OCI-LY3 (cell line): ENCODE results near the gene ABHD8.
A peak's percentile ranks its signal among the peaks of the same experiment; 100 is the strongest.

Experiments used
- H2AFZ ChIP-seq: fragments of 200-600, 300-600 bp; shearing (Covaris generic); 2 replicates; pipeline ENCODE4 v1.6.0; 2014; ENCODE audit warnings: antibody characterized with exemption, low read depth, low read length
- H3K27ac ChIP-seq: fragments of 200-600, 300-600 bp; sonication (generic); 2 replicates; pipeline ENCODE4 v1.5.1; 2014; ENCODE audit warnings: mild to moderate bottlenecking, low read length, moderate library complexity, mixed read lengths
- H3K27me3 ChIP-seq: fragments of 200-600, 300-600 bp; sonication (generic); 2 replicates; pipeline ENCODE4 v1.6.1; 2014; ENCODE audit warnings: low read depth, low read length, mixed read lengths
- H3K36me3 ChIP-seq: fragments of 200-600, 300-600 bp; sonication (generic); replicated peaks from 2 replicates; pipeline ENCODE3; 2014; ENCODE audit warnings: low read depth, low read length, mixed read lengths
- H3K4me1 ChIP-seq: fragments of 300-600, 200-600 bp; sonication (generic); 2 replicates; pipeline ENCODE4 v1.6.1; 2014; ENCODE audit warnings: low read length, mixed read lengths
- H3K4me2 ChIP-seq: fragments of 200-600, 300-600 bp; sonication (generic); 2 replicates; pipeline ENCODE4 v1.6.1; 2014; ENCODE audit warnings: low read length, mixed read lengths
- H3K4me3 ChIP-seq: fragments of 300-600, 200-600 bp; sonication (generic); 2 replicates; pipeline ENCODE4 v1.5.1; 2014; ENCODE audit warnings: antibody characterized with exemption, mild to moderate bottlenecking, low read length, moderate library complexity
- H3K79me2 ChIP-seq: fragments of 300-600, 200-600 bp; shearing (Covaris generic); 2 replicates; pipeline ENCODE4 v1.6.1; 2014; ENCODE audit warnings: mild to moderate bottlenecking, low read length, mixed read lengths
- H3K9ac ChIP-seq: fragments of 300-600, 200-600 bp; shearing (Covaris generic); 2 replicates; pipeline ENCODE4 v1.6.0; 2014; ENCODE audit warnings: mild to moderate bottlenecking, low read length, moderate library complexity
- H3K9me3 ChIP-seq: fragments of 200-600, 300-600 bp; shearing (Covaris generic); 2 replicates; pipeline ENCODE4 v1.6.1; 2014; ENCODE audit warnings: low read length, mixed read lengths; ENCODE audit not compliant: insufficient read depth
- H4K20me1 ChIP-seq: fragments of 200-600, 300-600 bp; sonication (generic); 2 replicates; pipeline ENCODE4 v1.6.1; 2016; ENCODE audit warnings: low read length, mixed read lengths; ENCODE audit not compliant: insufficient read depth
- EZH2phosphoT487 ChIP-seq: fragments of 200-600 bp; shearing (Covaris generic); IDR thresholded peaks from 2 replicates; pipeline ENCODE4 v1.6.1; 2018; ENCODE audit warnings: antibody characterized with exemption, mixed run types, low read depth
- TF ChIP-seq, protein P1 (sequence below): fragments of 200-600, 300-600 bp; sonication (generic); IDR thresholded peaks from 2 replicates; pipeline ENCODE4 v1.5.1; 2014; ENCODE audit warnings: antibody characterized with exemption, low read length, low read depth

Gene ABHD8

GRCh38 chr19:17294051-17294891 is 9.0 kb downstream of the ABHD8 start:
- no peak overlapping the region for H3K4me2 ChIP-seq
- no peak overlapping the region for H3K9ac ChIP-seq

DNA sequence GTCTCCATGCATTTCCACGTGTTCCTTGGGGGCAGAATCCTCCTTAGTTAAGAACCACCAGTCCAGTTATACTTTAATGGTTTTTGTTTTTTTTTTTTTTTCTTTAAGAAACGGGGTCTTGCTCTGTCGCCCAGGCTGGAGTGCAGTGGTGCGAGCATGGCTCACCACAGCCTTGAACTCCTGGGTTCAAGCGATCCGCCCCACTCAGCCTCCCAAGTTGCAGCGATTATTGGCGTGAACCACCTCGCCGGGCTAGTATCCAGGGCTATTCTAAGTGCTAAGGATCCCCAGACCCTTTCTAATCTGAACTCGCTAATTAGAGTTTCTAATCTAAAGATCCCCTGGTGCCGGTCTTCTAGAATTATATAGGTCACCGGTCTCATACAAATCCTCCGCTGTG is 9.6 kb downstream of the ABHD8 start:
- Histone ChIP-seq H3K36me3 (peaks cover 21% of the 10 kb centered on the region), H3K4me3 (no peak overlapping the region), H3K9ac (no peak overlapping the region), H3K4me2 (peak overlapping the region; percentile 92), H2AFZ (no peak overlapping the region), H3K4me1 (peaks cover 5% of the 10 kb centered on the region; the same call in 1 of the 2 replicates), H3K27me3 (no peaks in the 10 kb centered on the region), H3K79me2 (no peaks in the 10 kb centered on the region), H3K9me3 (peaks cover 4% of the 10 kb centered on the region; the same call in 1 of the 2 replicates), H3K27ac (no peak overlapping the region), H4K20me1 (no peaks in the 10 kb centered on the region)
- TF ChIP-seq, protein P1, sequence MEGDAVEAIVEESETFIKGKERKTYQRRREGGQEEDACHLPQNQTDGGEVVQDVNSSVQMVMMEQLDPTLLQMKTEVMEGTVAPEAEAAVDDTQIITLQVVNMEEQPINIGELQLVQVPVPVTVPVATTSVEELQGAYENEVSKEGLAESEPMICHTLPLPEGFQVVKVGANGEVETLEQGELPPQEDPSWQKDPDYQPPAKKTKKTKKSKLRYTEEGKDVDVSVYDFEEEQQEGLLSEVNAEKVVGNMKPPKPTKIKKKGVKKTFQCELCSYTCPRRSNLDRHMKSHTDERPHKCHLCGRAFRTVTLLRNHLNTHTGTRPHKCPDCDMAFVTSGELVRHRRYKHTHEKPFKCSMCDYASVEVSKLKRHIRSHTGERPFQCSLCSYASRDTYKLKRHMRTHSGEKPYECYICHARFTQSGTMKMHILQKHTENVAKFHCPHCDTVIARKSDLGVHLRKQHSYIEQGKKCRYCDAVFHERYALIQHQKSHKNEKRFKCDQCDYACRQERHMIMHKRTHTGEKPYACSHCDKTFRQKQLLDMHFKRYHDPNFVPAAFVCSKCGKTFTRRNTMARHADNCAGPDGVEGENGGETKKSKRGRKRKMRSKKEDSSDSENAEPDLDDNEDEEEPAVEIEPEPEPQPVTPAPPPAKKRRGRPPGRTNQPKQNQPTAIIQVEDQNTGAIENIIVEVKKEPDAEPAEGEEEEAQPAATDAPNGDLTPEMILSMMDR = no peak
- no peak for TF ChIP-seq EZH2phosphoT487

More at GRCh38 chr19:17294051-17294891, 9.0 kb downstream of the ABHD8 start:
- H3K27me3 ChIP-seq = no peaks in the 10 kb centered on the region
- H2AFZ ChIP-seq = no peak overlapping the region
- H3K9me3 ChIP-seq = peaks cover 4% of the 10 kb centered on the region; the same call in 1 of the 2 replicates
- H4K20me1 ChIP-seq = no peaks in the 10 kb centered on the region
- H3K27ac ChIP-seq = no peak overlapping the region
- TF ChIP-seq, protein P1 = no peak
- no peak for TF ChIP-seq EZH2phosphoT487
- peaks cover 21% of the 10 kb centered on the region for H3K36me3 ChIP-seq
- no peaks in the 10 kb centered on the region for H3K79me2 ChIP-seq
- peaks cover 5% of the 10 kb centered on the region; the same call in 1 of the 2 replicates for H3K4me1 ChIP-seq
- H3K4me3 ChIP-seq = no peak overlapping the region

GRCh38 chr19:17292301-17293074 is 10.7 kb downstream of the ABHD8 start:
- no peaks in the 10 kb centered on the region for H3K9me3 ChIP-seq
- H3K79me2 ChIP-seq = no peaks in the 10 kb centered on the region
- peak overlapping the region; percentile 73 for H3K9ac ChIP-seq
- H3K27ac ChIP-seq = peak overlapping the region; percentile 43
- H3K36me3 ChIP-seq = peaks cover 15% of the 10 kb centered on the region
- H3K4me3 ChIP-seq = peak overlapping the region; percentile 90
- no peaks in the 10 kb centered on the region for H3K27me3 ChIP-seq
- peak overlapping the region; percentile 92 for H2AFZ ChIP-seq
- no peaks in the 10 kb centered on the region for H4K20me1 ChIP-seq
- H3K4me2 ChIP-seq = peak overlapping the region; percentile 92
- TF ChIP-seq EZH2phosphoT487 = no peak
- TF ChIP-seq, protein P1 = peak; percentile 78
- H3K4me1 ChIP-seq = peaks cover 5% of the 10 kb centered on the region; the same call in 1 of the 2 replicates

DNA sequence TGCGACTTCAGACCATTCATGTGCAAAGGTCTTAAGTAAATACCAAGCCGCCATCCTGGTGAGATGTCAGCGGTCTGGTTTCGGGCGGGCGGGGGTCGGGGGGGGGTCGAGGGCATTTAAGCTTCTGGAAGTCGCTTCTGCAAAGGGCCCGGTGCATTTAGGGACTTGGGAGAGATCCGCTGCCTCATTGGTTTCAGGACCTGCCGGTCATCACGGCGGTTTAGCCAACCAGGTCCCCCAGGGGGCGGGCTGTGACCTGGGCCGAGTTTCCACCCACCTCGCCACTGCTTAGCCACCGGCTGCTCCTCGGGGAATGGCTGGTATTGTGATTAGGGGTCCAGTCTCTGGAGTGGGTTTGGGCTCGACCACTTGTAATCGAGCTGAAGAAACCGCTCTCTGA is 13.7 kb downstream of the ABHD8 start:
- Histone ChIP-seq H3K4me3 (no peak overlapping the region), H3K4me1 (peaks cover 5% of the 10 kb centered on the region; the same call in 1 of the 2 replicates), H2AFZ (no peak overlapping the region), H4K20me1 (no peaks in the 10 kb centered on the region), H3K9me3 (no peaks in the 10 kb centered on the region), H3K27ac (no peak overlapping the region), H3K27me3 (no peaks in the 10 kb centered on the region), H3K4me2 (no peak overlapping the region), H3K36me3 (peaks cover 7% of the 10 kb centered on the region), H3K9ac (no peak overlapping the region), H3K79me2 (no peaks in the 10 kb centered on the region)
- TF ChIP-seq EZH2phosphoT487 = no peak
- TF ChIP-seq, protein P1 = no peak
